ENCODE results near the gene KRTAP5-2. TPM values are rescaled to one million over a fixed set of nuclear protein-coding genes. Genes with fewer than 3 reads are reported as not detected.

Gene KRTAP5-2
- total RNA-seq, 1 experiment from 2014 or later, result not detected

DNA sequence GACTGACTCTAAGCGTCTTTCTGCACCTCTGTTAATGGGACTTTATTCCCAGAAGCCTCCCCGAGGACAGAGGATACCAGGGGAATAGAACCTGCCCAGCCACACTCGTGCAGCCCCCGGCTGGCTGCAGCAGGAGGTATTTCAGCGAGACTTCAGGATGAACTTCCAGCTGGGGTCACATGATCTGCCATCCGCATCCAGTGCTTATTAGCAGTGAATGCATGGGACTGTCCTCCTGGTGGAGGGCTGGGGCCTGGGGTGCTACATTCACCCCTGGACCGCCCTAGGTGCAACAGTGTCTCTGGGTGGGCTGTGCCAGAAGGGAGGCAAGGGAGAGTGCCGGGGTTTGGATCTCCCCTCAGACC lies 27.6 kb downstream of the KRTAP5-2 start:
- Histone ChIP-seq H4K91ac (ENCODE audit: insufficient read length, low read depth, low read length) (no peak overlapping the region), H2BK12ac (ENCODE audit: insufficient read length, low read depth, low read length) (no peak overlapping the region), H3K18ac (ENCODE audit: insufficient read length, low read depth, low read length) (no peak overlapping the region), H3K4ac (ENCODE audit: low read depth, low read length) (no peak overlapping the region), H2BK15ac (ENCODE audit: low read depth, low read length) (no peak overlapping the region), H3K27me3 (ENCODE audit: insufficient read depth, low read length) (peaks cover 19% of the 10 kb centered on the region), H4K8ac (replicated peaks; ENCODE audit: insufficient read length, low read depth, low read length) (no peak overlapping the region), H2BK5ac (ENCODE audit: insufficient read length, low read length) (no peak overlapping the region), H3K23ac (ENCODE audit: insufficient read length, low read depth, low read length) (no peak overlapping the region), H3K4me2 (ENCODE audit: insufficient read depth, insufficient read length, low read length) (no peak overlapping the region), H4K5ac (ENCODE audit: insufficient read length, low read depth, low read length) (no peak overlapping the region), H4K20me1 (ENCODE audit: control insufficient read depth, insufficient read depth, insufficient read length) (no peaks in the 10 kb centered on the region), H2BK20ac (ENCODE audit: low read depth, low read length, poor library complexity, severe bottlenecking) (no peak overlapping the region), H3K9me3 (ENCODE audit: control insufficient read depth, low read depth, low read length) (no peaks in the 10 kb centered on the region), H3K4me1 (ENCODE audit: insufficient read depth, low read length) (no peaks in the 10 kb centered on the region), H3K79me2 (ENCODE audit: insufficient read depth, low read length) (no peaks in the 10 kb centered on the region), H2AFZ (ENCODE audit: low read length) (no peak overlapping the region), H3K14ac (ENCODE audit: insufficient read depth, low read length) (no peak overlapping the region), H2AK5ac (ENCODE audit: insufficient read length, low read length) (no peak overlapping the region), H2BK120ac (ENCODE audit: low read depth, low read length, poor library complexity, severe bottlenecking) (no peak overlapping the region), H3K9ac (ENCODE audit: extremely low read depth, insufficient read length, low read length) (no peak overlapping the region), H3K79me1 (ENCODE audit: insufficient read depth, low read depth, low read length, poor library complexity, severe bottlenecking) (no peaks in the 10 kb centered on the region), H3K23me2 (ENCODE audit: insufficient read length, low read depth, low read length, poor library complexity, severe bottlenecking) (peaks cover 22% of the 10 kb centered on the region), H3T11ph (ENCODE audit: low read length) (no peak overlapping the region), H3K56ac (ENCODE audit: insufficient read length, low read depth, low read length) (no peak overlapping the region), H3K27ac (ENCODE audit: insufficient read length, low read depth, low read length) (no peak overlapping the region)
- no peaks in the 10 kb centered on the region for H3K9me3 Mint-ChIP-seq
- no peak for DNase-seq
- H3K4me1 Mint-ChIP-seq, result peaks cover 25 to 46% of the 10 kb centered on the region in 2 experiments
- H3K36me3 Mint-ChIP-seq (ENCODE audit: insufficient read depth in 1 of 3, low read depth in 3 of 3), result no peaks in the 10 kb centered on the region
- no CpG with 5 or more reads among the region's 8 CpGs for WGBS (ENCODE audit: extremely low coverage, insufficient read length, low lambda C conversion rate)
- H3K4me3 Mint-ChIP-seq, result peak overlapping the region; percentile 44 to 63; a peak in 3 of 5 replicates
- peaks cover 58% of the 10 kb centered on the region for H3K27me3 Mint-ChIP-seq (ENCODE audit: low read depth)
- no peak overlapping the region for H3K27ac Mint-ChIP-seq
- TF ChIP-seq, protein P1, sequence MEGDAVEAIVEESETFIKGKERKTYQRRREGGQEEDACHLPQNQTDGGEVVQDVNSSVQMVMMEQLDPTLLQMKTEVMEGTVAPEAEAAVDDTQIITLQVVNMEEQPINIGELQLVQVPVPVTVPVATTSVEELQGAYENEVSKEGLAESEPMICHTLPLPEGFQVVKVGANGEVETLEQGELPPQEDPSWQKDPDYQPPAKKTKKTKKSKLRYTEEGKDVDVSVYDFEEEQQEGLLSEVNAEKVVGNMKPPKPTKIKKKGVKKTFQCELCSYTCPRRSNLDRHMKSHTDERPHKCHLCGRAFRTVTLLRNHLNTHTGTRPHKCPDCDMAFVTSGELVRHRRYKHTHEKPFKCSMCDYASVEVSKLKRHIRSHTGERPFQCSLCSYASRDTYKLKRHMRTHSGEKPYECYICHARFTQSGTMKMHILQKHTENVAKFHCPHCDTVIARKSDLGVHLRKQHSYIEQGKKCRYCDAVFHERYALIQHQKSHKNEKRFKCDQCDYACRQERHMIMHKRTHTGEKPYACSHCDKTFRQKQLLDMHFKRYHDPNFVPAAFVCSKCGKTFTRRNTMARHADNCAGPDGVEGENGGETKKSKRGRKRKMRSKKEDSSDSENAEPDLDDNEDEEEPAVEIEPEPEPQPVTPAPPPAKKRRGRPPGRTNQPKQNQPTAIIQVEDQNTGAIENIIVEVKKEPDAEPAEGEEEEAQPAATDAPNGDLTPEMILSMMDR (conservative IDR thresholded peaks at IDR 0.05), result no peak

Measured in H9 (cell line).